GM21447 (cell line): ENCODE results near the gene SDHB.
"Not testable (repeated sequence)": the region's sequence is repeated elsewhere in the genome, so short reads cannot be mapped to it uniquely, and the experiment has no call there.

Experiments used
- ATAC-seq: cut with Tn5 transposase; IDR thresholded peaks from one replicate; pipeline ENCODE4 v1.9.1; 2021; ENCODE audit not compliant: unreplicated experiment

The SDHB gene

GRCh38 chr1:17075470-17076255 lies 21.8 kb upstream of the SDHB start:
- ATAC-seq = no peak

- no peak for ATAC-seq
Observed at GRCh38 chr1:17071794-17072193, 18.0 kb upstream of the SDHB start.

- no peak for ATAC-seq
Observed at GRCh38 chr1:17070163-17070525, 16.3 kb upstream of the SDHB start.

GRCh38 chr1:17069452-17070162 lies 15.8 kb upstream of the SDHB start:
- ATAC-seq = no peak

- ATAC-seq = no peak
Observed at GRCh38 chr1:17068789-17069188, 15.0 kb upstream of the SDHB start.

GRCh38 chr1:17067465-17068240 lies 13.8 kb upstream of the SDHB start:
- no peak for ATAC-seq

- ATAC-seq = no peak
Observed at GRCh38 chr1:17067069-17067426, 13.2 kb upstream of the SDHB start.

- ATAC-seq = no peak
Observed at GRCh38 chr1:17066361-17067068, 12.7 kb upstream of the SDHB start.

GRCh38 chr1:17065666-17066065 lies 11.8 kb upstream of the SDHB start:
- no peak for ATAC-seq

- not testable (repeated sequence) for ATAC-seq
Observed at GRCh38 chr1:17062751-17063150, 8.9 kb upstream of the SDHB start.

- no peak for ATAC-seq
Observed at GRCh38 chr1:17061892-17062291, 8.1 kb upstream of the SDHB start.

- ATAC-seq = no peak
Observed at GRCh38 chr1:17061486-17061885, 7.7 kb upstream of the SDHB start.

GRCh38 chr1:17060306-17060749 lies 6.5 kb upstream of the SDHB start:
- no peak for ATAC-seq

- no peak for ATAC-seq
Observed at GRCh38 chr1:17059391-17060305, 5.8 kb upstream of the SDHB start.

- ATAC-seq = no peak
Observed at GRCh38 chr1:17056551-17056950, 2.7 kb upstream of the SDHB start.

- ATAC-seq = no peak
Observed at GRCh38 chr1:17055801-17056200, 2.0 kb upstream of the SDHB start.

- ATAC-seq = no peak
Observed at GRCh38 chr1:17053086-17053684, 647 bp downstream of the SDHB start.

GRCh38 chr1:17052641-17053040 lies 1.2 kb downstream of the SDHB start:
- ATAC-seq = no peak

- no peak for ATAC-seq
Observed at GRCh38 chr1:17052038-17052437, 1.8 kb downstream of the SDHB start.

- no peak for ATAC-seq
Observed at GRCh38 chr1:17047924-17048323, 5.9 kb downstream of the SDHB start.
